Activated CD8-positive, alpha-beta memory T cell treated with anti-CD3 and anti-CD28 coated beads, Interleukin-2, amount 50 U/mL, for 48 hours (primary cell): Measurements from ENCODE around the gene RAB34.

ENCODE experiments used
- DNase-seq: peaks from one replicate; pipeline ENCODE4 v3.0.0-alpha.2; 2020

The RAB34 gene

GRCh38 chr17:28675490-28675889 lies 42.2 kb downstream of the RAB34 start:
- no peak for DNase-seq

- no peak for DNase-seq
Observed at GRCh38 chr17:28669918-28670317, 47.8 kb downstream of the RAB34 start.

GRCh38 chr17:28667870-28668269 lies 49.8 kb downstream of the RAB34 start:
- no peak for DNase-seq

GRCh38 chr17:28665994-28666393 lies 51.7 kb downstream of the RAB34 start:
- DNase-seq, result no peak
